NCI-H2107 treated with DMSO at 0.1 percent for 48 hours (cell line): ENCODE measurements around the gene UFC1.

ENCODE experiments used
- DNase-seq: peaks from one replicate; lab custom pipeline; 2025; ENCODE audit not compliant: unreplicated experiment; lab: John Stamatoyannopoulos, UW

UFC1 gene

GRCh38 chr1:161192476-161193465, 39.0 kb downstream of the UFC1 start:
- peak; percentile 77 for DNase-seq

DNA sequence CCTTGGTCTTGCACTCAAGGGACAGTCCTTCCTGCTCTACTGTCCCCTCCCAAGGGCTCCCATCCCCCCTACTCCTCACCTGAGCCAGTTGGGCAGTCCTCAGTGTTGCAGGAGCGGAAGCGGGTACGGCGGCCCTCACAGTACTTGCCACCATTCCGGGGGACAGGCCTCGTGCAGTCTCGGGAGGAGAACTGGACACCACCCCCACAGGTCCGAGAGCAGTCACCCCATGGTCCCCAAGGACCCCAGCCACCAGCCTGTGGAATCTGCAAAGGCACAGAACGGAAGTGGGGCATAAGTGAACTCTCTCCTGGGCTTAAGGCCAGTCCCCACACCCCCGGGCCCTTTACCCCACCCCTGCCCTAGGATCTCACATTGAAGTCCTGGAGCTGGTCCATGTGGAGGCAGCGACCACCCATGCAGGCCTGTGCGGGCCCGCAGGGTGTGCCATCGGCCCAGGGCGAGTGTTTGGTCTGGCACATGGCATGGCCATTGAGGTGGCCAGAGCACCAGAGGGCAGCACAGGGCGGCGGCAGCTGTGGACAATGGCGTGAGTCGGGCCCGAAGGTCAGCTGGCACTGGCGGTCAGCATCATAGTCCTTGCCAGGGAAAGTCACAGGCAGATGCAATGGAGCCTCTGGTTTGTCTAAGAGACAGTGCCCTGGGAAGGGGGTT, 39.9 kb downstream of the UFC1 start:
- DNase-seq = no peak

GRCh38 chr1:161195171-161195570, 41.4 kb downstream of the UFC1 start:
- DNase-seq = no peak

DNA sequence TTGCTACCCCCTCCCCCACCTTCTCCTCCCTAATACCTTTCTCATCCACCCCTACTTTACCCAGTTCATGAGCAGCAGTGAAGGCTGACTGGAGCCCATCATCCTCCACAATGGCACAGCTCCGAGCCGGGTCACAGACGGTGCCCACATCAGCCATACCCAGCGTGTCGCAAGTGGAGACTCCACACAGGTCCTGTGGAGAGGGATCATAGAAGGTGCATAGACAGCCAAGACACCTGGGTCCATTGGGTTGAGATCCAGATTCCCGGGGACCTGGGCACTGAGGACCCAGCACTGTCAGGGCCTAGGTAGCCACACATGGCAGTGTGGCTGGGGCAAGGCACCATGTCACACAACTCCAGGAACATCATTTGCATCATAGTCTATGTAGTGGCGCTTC, 42.3 kb downstream of the UFC1 start:
- DNase-seq = no peak

GRCh38 chr1:161196521-161197451, 43.0 kb downstream of the UFC1 start:
- no peak for DNase-seq

DNA sequence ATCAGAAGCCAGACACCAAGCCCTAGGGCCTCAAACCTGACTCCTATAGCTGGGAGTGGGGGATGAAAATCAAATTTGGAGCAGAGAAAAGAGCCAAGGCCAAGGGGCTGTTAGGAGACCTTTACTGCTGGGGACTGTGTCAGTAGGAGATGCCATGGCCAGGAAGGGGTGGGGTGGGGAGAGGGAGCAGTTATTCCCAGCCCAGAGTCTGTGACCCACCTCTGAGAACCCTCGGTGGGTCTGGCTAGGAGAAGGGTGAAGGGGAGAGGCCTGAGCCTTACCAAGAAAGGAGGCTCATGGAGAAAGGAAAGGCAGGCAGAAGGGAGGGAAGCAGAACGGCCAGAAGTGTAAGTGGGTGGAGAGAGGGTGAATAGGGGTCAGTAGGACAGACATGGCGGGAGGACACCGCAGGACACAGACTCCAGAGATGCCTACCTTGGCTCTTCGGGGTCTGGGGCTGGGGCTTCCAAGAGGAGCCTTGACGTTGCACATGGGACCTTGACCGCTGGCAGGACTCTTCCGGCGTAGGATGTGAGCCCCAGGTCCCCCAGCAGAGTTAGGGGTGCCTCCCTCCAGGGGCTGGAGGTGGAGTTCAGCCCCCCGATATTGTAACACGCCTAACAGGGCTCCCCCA, 43.9 kb downstream of the UFC1 start:
- no peak for DNase-seq

GRCh38 chr1:161198194-161198896, 44.6 kb downstream of the UFC1 start:
- DNase-seq = peak; percentile 48

DNA sequence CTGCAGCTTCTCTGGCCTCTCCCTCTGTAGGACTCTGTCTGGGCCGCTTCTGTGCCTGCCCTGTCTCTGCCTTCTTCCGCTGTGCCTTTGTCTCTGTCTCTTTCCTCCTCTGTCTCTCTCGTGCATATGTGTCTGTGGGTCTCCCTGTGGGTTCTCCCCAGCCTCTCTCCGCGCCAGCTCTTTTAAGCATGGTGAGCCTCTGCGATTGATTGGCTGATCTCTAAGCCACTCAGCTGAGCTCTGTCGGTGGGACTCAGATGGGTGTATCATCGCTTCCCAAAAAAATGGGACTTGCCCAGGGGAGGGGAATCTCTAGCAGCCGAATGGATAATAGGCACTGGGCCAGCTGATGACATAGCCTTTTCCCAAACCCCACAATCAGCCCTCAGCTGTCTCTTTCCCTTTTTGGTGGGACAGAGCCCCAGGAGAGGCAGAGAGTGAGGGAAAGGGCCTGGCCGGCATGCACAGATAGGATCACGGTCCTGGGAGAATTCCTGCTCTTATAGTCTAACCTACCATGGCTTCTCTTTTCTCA, 45.2 kb downstream of the UFC1 start, which contains the start of gene ADAMTS4:
Gene ADAMTS4, minus strand, starts transcription at position 158 of the 535 bp plus-strand sequence. CDS start 427 bp downstream, outside the sequence.
- DNase-seq = no peak

DNA sequence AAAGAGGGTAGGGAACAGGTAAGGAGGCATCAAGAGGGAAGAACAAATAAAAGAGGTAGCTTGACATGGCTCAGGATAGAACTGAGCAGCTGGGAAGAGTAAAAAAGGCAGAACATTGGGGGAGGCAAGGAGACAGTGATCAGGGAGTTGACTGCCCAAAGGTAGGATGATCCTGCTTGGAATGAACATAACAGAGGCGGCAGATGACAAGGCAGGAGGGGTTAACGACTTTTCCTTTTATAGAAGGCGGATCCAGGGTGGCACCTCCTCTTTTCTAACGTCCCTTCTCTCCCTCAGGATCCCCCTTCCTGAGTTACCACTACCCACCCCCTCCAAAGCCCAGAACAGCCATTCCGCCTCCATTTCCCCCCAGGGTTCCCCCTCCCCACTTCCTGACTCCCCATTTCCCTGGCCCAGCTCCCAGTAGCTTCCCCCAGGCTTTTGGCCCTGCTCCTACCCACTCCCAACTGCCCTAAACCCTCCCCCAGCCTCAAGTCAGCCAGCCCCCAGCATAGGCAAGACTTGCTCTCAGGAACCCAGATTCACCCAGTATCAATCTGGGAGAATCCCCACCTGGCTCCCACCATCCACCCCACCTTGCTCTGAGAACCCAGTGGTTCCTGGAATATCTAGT, 45.8 kb downstream of the UFC1 start:
- no peak for DNase-seq

- DNase-seq = no peak
These were observed 46.7 kb downstream of the UFC1 start for GRCh38 chr1:161200421-161200991.

- no peak for DNase-seq
These were observed 47.4 kb downstream of the UFC1 start for GRCh38 chr1:161200992-161201835.

DNA sequence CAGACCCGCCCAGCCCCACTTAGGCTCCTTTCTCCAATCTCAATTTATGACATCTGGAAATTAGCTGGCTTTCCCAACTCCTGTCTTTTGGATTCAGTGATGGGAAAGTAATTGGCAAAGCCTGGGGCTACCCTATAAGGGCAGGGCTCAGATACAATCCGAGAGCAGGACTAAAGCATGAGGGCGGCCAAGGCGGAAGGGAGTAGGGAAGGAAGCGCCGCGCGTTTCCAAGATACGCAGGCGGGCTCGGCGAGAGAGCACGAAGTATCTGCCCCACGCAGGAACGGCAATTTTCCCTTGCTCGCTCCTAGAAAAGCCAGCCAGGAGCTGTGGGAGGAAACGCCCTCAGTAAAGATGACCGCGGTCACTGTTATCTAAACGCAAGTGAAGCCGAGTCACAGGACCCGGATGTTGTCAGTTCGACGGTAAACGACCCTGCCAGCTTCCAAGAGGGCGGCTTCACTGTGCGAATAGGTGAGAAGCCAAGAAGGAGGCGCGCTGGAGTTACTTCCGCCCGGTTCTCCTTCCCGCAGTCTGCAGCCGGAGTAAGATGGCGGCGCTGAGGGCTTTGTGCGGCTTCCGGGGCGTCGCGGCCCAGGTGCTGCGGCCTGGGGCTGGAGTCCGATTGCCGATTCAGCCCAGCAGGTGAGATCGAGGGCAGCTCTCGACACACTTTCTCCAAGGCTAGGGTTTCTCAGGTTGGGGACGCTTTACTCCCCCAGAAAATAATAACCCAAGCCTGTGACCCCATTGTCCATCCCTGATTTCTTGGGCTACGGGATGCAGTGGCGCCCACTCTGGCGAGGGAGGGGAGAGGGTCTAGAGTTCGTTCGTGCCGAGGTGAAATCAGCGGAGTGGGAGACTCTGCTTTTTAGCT, 48.3 kb downstream of the UFC1 start, which contains the start of gene NDUFS2:
Gene NDUFS2, plus strand, starts transcription at position 532 of the 877 bp plus-strand sequence. Its CDS starts 19 bp downstream, at position 551.
- peak; percentile 98 for DNase-seq

- no peak for DNase-seq
These were observed 52.8 kb downstream of the UFC1 start for GRCh38 chr1:161206411-161207140.

DNA sequence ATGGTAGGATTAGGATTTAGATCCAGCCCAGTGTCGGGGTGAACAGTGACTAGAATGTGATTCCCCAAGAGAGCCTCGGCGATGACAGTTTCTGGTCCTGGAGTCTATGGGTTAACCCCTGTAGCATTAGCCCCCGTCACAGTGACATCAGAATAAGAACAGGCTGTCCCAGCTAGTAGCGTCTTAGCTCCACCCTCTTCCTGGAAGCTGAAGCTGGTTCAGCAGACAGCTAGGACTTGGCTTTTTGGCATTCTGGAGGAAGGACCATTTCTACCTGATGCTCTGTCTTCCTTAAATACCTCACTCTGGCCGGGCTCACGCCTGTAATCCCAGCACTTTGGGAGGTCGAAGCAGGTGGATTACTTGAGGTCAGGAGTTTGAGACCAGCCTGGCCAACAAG, 53.4 kb downstream of the UFC1 start:
- no peak for DNase-seq
